ENCODE results near the gene NCKAP5L.

- no peak for TF ChIP-seq CTCF (IDR thresholded peaks at IDR 0.05; ENCODE audit: low read depth, low read length)
- TF ChIP-seq EZH2phosphoT487 (IDR thresholded peaks at IDR 0.05; ENCODE audit: low read depth): no peak
Measured at GRCh38 chr12:49764126-49764525, 64.1 kb downstream of the NCKAP5L start.
